Measurements from ENCODE around the gene PAWR. TPM values are rescaled to one million over a fixed set of nuclear protein-coding genes. Genes with fewer than 3 reads are reported as not detected.

Gene PAWR
- total and polyA plus RNA-seq, 9 of the 15 experiments (the other 6 are each of a cell fraction or from before 2014, with no cell fraction given) = 0.82 TPM; not detected in 8

DNA sequence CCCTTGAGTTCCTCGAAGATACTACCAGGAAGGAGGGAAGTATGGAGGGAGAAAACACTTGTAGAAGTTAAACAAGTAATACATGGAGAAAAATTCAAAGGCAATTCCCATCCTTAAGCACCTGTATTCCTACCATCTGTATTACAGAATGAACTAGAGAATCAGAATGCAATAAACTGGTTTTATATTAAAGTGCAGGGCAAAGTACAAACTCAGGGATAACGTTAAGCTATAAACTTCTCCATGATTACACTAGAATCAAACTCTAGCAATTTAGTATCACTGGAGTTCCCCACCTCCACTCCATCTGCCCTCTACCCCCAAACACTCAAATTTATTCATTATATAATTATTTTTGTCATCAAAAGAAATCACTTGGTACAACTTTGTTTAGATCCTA lies 13.1 kb downstream of the PAWR start:
- Histone ChIP-seq H3K9me3 (replicated peaks; ENCODE audit: control insufficient read depth, insufficient read depth, low read depth, low read length) (no peaks in the 10 kb centered on the region), H3K36me3 (ENCODE audit: control insufficient read depth, insufficient read depth, low read length) (no peaks in the 10 kb centered on the region), H3K9me1 (ENCODE audit: control insufficient read depth, insufficient read depth, low read length) (no peaks in the 10 kb centered on the region), H4K20me1 (replicated peaks; ENCODE audit: control insufficient read depth, insufficient read depth, low read length) (no peaks in the 10 kb centered on the region), H2AFZ (ENCODE audit: low read depth, low read length) (no peak overlapping the region), H3K27me3 (ENCODE audit: control insufficient read depth in 2 of 2, insufficient read depth in 2 of 2, low read length in 2 of 2) (no peaks in the 10 kb centered on the region), H3K4me2 (ENCODE audit: insufficient read depth, low read length) (no peak overlapping the region), H3K27ac (ENCODE audit: extremely low read depth, low read depth, low read length) (no peak overlapping the region), H3K4me3 (no peak overlapping the region), H3K79me2 (ENCODE audit: control insufficient read depth, insufficient read depth, low read length) (no peaks in the 10 kb centered on the region), H3K4me1 (replicated peaks in 1 of 2; ENCODE audit: control insufficient read depth in 2 of 2, insufficient read depth in 2 of 2, low read length in 2 of 2) (no peaks in the 10 kb centered on the region), H3K9ac (ENCODE audit: insufficient read depth in 1 of 2, low read depth in 2 of 2, low read length in 2 of 2) (no peak overlapping the region)
- intact Hi-C loops (cut with micrococcal nuclease) (no loop called here), in situ Hi-C loops (cut with MboI) (no loop called here)
- CTCF ChIA-PET (ENCODE audit: low intra/inter-chr PET ratio) = no interaction called here
- no peak for DNase-seq (ENCODE audit: extremely low read depth in 1 of 4, low spot score in 3 of 4)
- WGBS (ENCODE audit: insufficient coverage, low coverage, missing lambda C conversion rate) = 3% methylated on average over 2 of the region's 2 CpGs
- no peak for ATAC-seq
- POLR2A ChIA-PET = no interaction called here
- no peak for FAIRE-seq
- BruUV-seq (replicated peaks) = no TSS peak
- TF ChIP-seq GABPA (tag; conservative IDR thresholded peaks at IDR 0.05; ENCODE audit: low read depth) (no peak), ZBTB40 (IDR thresholded peaks at IDR 0.05) (no peak), ZBTB40 (CRISPR knock-in tag; IDR thresholded peaks at IDR 0.05) (no peak), RFX7 (CRISPR knock-in tag; IDR thresholded peaks at IDR 0.05) (no peak), SUPT5H (IDR thresholded peaks at IDR 0.05) (no peak), MCM3 (IDR thresholded peaks at IDR 0.05) (no peak), ZNF518B (CRISPR knock-in tag; IDR thresholded peaks at IDR 0.05) (no peak), RBM39 (optimal IDR thresholded peaks at IDR 0.05; ENCODE audit: low read depth, low read length) (no peak)
- TF ChIP-seq, protein P1, sequence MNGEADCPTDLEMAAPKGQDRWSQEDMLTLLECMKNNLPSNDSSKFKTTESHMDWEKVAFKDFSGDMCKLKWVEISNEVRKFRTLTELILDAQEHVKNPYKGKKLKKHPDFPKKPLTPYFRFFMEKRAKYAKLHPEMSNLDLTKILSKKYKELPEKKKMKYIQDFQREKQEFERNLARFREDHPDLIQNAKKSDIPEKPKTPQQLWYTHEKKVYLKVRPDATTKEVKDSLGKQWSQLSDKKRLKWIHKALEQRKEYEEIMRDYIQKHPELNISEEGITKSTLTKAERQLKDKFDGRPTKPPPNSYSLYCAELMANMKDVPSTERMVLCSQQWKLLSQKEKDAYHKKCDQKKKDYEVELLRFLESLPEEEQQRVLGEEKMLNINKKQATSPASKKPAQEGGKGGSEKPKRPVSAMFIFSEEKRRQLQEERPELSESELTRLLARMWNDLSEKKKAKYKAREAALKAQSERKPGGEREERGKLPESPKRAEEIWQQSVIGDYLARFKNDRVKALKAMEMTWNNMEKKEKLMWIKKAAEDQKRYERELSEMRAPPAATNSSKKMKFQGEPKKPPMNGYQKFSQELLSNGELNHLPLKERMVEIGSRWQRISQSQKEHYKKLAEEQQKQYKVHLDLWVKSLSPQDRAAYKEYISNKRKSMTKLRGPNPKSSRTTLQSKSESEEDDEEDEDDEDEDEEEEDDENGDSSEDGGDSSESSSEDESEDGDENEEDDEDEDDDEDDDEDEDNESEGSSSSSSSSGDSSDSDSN (IDR thresholded peaks at IDR 0.05; ENCODE audit: borderline replicate concordance in 1 of 2, low read depth in 2 of 2, low read length in 2 of 2) = no peak

Measured in K562 (cell line).